Adipocyte (in vitro differentiated cells): ENCODE measurements around the gene NIPA2.

Experiments
- DNase-seq: peaks from one replicate; pipeline ENCODE4 v3.0.0-alpha.2; 2015; ENCODE audit warnings: low read depth
- H3K27me3 ChIP-seq: replicated peaks from 2 replicates; pipeline ENCODE4 v1.7.0; 2013; ENCODE audit warnings: mild to moderate bottlenecking, low read length, moderate library complexity; ENCODE audit not compliant: control insufficient read depth, insufficient read depth
- H3K36me3 ChIP-seq: 2 replicates; pipeline ENCODE4 v1.7.0; 2013; ENCODE audit warnings: low read length, mild to moderate bottlenecking, moderate library complexity; ENCODE audit not compliant: control insufficient read depth, insufficient read depth, severe bottlenecking
- H3K4me1 ChIP-seq: 2 replicates; pipeline ENCODE4 v1.7.0; 2013; ENCODE audit warnings: mild to moderate bottlenecking, low read length, moderate library complexity; ENCODE audit not compliant: control insufficient read depth, insufficient read depth
- H3K4me3 ChIP-seq: 2 replicates; pipeline ENCODE4 v1.7.0; 2013; ENCODE audit warnings: mild to moderate bottlenecking, low read length, moderate library complexity
- H3K9ac ChIP-seq: 2 replicates; pipeline ENCODE4 v1.7.0; 2013; ENCODE audit warnings: mild to moderate bottlenecking, low read length, moderate library complexity
- H3K9me3 ChIP-seq: 2 replicates; pipeline ENCODE4 v1.7.0; 2013; ENCODE audit warnings: mild to moderate bottlenecking, low read length, moderate library complexity; ENCODE audit not compliant: control insufficient read depth

NIPA2 gene

DNA sequence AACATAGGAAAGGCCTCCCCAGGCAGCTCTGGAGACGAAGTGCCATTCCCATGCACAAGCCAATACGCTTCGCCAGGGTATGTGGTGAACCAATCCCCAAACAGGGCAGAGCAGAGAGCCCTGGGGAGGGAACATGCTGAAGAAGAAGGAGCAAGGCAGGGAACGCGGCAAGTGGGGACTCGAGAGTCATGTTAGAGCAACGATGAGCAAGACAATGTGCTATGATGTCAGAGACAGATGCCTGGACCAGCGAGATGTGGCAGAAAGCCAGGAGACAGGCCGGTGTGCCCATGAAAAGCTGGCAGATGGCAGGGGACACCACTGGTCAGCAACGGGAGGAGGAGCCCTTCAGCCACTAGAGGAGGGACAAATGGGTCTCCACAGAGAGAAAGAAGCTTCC lies 39.6 kb downstream of the NIPA2 start:
- Histone ChIP-seq H3K4me3 (no peak overlapping the region), H3K4me1 (no peaks in the 10 kb centered on the region), H3K27me3 (no peaks in the 10 kb centered on the region), H3K9me3 (no peaks in the 10 kb centered on the region), H3K36me3 (peaks cover 69% of the 10 kb centered on the region), H3K9ac (no peak overlapping the region)
- no peak for DNase-seq

DNA sequence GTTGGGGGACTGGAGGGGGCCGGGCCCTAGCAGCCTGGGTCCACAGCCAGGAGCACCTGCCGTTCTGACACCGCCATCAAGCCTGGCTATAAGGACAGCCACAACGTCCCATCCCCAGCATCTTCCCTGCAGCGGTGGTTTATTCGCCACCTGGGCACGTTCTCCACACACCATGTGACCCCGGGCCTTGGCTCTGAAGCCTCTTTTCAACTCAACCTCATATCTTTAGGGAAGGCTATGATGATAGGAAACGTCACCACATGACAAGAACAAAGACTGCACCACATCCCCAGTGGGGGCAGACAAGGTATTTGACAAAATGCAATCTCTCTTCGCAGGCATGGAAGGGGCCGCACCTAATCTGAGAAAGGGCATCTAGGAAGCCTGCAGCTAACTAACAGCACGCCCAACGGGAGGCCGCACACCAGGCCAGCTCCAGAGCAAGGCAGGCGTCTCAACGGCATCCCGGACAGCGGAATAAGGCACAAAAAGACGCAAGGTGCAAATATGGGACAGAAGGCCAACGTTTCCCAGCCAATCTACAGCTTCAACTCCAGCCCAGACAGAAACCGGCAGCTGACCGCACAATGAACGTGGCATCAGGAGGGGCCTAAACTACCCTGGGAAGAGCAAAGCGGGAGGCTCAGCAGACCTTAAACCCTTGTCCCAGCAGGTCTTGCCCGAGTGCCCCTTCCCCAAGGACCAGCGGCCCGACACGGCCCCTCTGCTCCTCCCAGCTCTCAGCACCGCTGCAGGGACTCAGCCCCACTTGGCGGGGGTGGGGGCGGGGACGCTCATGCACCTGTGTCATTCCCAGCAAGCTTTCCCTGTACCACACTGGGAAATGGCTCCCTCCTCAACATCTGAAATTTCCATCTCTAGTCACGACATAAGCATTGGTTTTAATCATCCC lies 41.9 kb downstream of the NIPA2 start:
- H3K9me3 ChIP-seq, result no peaks in the 10 kb centered on the region
- no peak overlapping the region for H3K9ac ChIP-seq
- DNase-seq, result no peak
- H3K4me3 ChIP-seq, result no peak overlapping the region
- H3K4me1 ChIP-seq, result no peaks in the 10 kb centered on the region
- peaks cover 49% of the 10 kb centered on the region for H3K36me3 ChIP-seq
- H3K27me3 ChIP-seq, result no peaks in the 10 kb centered on the region

DNA sequence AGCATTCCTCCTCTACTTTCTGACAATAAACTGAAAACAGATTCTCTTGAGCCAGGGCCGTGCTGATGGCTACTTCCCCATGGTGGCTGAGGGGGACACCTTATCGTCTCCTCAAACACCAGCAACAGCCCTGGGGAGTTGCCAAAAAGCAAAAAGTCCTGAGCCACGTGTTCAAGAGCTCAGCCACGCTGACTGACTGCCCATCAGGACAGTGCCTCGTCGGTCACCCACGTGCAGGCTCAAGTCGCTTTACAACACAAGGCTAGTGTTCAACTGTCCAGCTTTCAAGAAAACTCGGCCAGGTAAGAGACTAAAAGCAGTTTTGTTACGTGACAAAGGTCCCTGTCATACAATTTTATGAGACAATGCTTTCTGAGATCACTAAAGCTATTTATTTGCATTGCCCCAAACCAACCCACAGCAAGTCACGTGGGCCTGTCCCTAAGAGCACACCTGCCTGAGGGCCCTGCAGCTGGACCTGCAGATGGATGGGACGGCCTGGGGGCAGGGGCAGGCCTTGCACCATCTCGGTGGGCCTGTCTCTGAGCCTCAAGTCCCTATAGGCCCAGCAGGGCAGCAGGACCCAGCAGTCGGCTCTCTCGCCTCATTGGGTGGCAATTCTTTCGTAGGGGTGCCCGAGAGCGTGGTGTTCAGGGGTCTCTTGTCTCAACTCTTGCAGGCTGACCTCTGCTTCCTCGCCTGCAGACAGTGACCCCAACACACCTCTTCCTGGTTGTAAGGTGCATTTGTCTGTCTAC lies 42.7 kb downstream of the NIPA2 start:
- Histone ChIP-seq H3K9me3 (no peaks in the 10 kb centered on the region), H3K36me3 (peaks cover 49% of the 10 kb centered on the region), H3K27me3 (no peaks in the 10 kb centered on the region), H3K4me3 (no peak overlapping the region), H3K4me1 (no peaks in the 10 kb centered on the region), H3K9ac (no peak overlapping the region)
- DNase-seq, result no peak

DNA sequence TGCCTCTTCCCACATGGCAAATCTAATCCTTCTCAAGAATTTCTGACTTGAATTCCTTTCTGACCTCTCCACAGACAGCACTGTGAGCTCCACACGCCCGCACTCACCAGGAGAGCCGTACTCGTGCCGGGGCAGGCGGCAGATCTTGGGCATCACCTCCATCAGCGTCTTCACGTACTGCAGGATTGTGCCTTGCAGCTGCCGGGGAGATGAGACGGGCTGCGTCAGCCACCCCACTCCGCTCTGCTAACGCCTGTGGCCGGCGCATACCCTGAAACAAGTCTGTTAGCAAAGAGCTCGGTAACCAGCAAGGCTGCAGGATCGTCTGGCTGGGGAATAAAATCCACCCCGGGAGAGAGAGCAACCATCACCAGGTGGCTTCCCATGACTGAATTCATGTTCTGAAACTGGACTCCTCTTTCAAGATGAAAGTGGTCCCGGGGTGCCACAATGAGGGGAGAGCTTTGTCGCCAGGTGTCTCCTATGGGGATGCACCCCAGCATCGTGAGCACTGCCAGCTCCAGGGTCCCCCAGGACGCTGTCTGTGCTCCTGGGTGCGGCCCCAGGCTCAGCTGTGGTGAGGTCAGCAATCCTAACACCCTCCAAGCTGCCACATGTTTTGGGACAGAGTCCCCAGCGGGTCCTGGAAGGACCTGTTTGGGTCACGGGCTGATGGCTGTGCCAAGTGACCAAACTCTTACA lies 43.4 kb downstream of the NIPA2 start:
- Histone ChIP-seq H3K9ac (no peak overlapping the region), H3K9me3 (no peaks in the 10 kb centered on the region), H3K27me3 (no peaks in the 10 kb centered on the region), H3K4me1 (peaks cover under 1% of the 10 kb centered on the region), H3K36me3 (peaks cover 52% of the 10 kb centered on the region), H3K4me3 (no peak overlapping the region)
- DNase-seq, result no peak

DNA sequence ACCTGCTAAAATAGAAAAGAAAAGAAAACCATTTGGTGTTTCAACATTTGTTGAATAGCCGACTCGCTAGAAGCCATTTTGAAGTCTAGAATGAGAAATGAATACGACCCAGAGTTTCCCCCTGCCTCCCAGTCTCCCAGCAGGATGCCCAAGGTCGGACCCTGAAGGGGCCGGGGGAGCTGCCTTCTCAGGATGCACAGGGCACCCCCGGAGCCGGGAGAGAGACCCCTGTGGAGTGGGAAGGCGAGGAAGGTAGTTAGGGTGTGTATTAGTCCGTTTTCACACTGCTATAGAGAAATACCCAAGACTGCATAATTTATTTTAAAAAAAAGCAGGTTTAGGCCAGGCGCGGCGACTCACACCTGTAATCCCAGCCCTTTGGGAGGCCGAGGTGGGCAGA lies 44.7 kb downstream of the NIPA2 start:
- H3K27me3 ChIP-seq, result no peaks in the 10 kb centered on the region
- H3K4me1 ChIP-seq, result peaks cover 13% of the 10 kb centered on the region
- no peak overlapping the region for H3K9ac ChIP-seq
- peaks cover 42% of the 10 kb centered on the region for H3K36me3 ChIP-seq
- DNase-seq, result no peak
- H3K4me3 ChIP-seq, result no peak overlapping the region
- no peaks in the 10 kb centered on the region for H3K9me3 ChIP-seq

DNA sequence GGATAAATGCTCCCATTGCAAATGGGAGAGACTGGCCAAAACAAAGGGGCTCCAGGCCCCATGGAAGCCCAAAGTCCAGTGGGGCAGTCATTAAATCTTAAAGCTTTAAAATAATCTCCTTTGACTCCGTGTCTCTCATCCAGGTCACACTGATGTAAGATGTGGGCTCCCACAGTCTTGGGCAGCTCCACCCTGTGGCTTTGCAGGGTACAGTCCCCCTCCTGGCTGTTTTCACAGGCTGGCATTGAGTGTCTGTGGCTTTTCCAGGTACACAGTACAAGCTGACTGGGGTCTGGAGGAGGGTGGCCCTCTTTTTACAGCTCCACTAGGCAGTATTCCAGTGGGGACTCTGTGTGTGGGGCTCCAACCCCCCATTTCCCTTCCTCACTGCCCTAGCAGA lies 45.9 kb downstream of the NIPA2 start:
- DNase-seq, result peak; percentile 6
- Histone ChIP-seq H3K9ac (no peak overlapping the region), H3K27me3 (no peaks in the 10 kb centered on the region), H3K36me3 (peaks cover 35% of the 10 kb centered on the region), H3K9me3 (no peaks in the 10 kb centered on the region), H3K4me3 (no peak overlapping the region), H3K4me1 (peaks cover 16% of the 10 kb centered on the region)

DNA sequence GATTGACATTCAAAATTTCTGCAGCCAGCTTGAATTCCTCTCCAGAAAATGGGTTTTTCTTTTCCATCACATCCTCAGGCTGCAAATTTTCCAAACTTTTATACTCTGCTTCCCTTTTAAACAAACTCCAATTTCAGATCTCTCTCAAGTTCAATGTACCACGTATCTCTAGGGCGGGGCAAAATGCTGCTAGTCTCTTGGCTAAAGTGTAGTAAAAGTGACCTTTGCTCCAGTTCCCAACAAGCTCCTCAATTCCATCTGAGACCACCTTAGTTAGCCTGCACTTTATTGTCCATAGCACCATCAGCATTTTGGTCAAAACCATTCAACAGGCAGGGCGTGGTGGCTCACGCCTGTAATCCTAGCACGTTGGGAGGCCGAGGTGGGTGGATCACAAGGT lies 46.7 kb downstream of the NIPA2 start:
- no peak overlapping the region for H3K9ac ChIP-seq
- H3K36me3 ChIP-seq, result peaks cover 31% of the 10 kb centered on the region
- no peaks in the 10 kb centered on the region for H3K9me3 ChIP-seq
- no peak for DNase-seq
- no peaks in the 10 kb centered on the region for H3K27me3 ChIP-seq
- H3K4me3 ChIP-seq, result no peak overlapping the region
- H3K4me1 ChIP-seq, result peaks cover 16% of the 10 kb centered on the region

DNA sequence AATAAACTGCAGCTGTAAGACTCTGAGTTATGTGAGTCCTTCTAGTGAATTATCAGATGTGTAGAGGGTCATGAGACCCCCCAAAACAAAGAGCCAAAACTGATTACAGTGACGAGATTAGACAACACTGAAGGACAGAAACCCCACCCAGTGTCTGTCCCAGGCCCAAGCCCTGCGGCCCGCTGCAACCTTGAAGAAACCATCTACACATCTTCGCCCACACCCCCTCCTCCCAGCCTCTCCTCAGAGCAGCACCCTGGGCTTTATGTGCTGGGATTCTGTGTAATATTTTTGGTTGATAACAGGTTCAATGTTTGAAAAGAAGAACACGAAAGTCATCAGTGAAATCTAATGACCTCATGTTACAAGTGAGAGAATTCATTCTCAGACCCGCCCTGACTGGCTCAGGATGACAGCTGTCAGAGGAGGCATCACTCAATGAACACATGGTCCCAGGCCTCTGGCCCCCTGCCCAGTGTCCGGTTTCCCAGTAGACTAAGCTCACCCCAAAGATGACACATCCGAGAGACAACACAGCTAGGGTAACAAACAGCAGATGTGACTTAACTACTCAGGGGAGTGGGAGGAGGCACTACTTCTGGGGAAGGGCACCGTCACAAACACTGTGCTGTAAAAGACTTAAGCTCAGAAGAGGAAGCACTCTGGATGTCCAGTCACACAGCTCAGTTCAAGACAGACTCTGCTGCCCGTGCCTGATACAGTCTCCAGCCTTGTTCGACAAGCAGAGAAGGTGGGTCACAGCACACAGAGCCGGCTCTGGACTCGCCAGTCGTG lies 48.9 kb downstream of the NIPA2 start:
- no peaks in the 10 kb centered on the region for H3K9me3 ChIP-seq
- H3K36me3 ChIP-seq, result peaks cover 20% of the 10 kb centered on the region
- peak; percentile 42 for DNase-seq

DNA sequence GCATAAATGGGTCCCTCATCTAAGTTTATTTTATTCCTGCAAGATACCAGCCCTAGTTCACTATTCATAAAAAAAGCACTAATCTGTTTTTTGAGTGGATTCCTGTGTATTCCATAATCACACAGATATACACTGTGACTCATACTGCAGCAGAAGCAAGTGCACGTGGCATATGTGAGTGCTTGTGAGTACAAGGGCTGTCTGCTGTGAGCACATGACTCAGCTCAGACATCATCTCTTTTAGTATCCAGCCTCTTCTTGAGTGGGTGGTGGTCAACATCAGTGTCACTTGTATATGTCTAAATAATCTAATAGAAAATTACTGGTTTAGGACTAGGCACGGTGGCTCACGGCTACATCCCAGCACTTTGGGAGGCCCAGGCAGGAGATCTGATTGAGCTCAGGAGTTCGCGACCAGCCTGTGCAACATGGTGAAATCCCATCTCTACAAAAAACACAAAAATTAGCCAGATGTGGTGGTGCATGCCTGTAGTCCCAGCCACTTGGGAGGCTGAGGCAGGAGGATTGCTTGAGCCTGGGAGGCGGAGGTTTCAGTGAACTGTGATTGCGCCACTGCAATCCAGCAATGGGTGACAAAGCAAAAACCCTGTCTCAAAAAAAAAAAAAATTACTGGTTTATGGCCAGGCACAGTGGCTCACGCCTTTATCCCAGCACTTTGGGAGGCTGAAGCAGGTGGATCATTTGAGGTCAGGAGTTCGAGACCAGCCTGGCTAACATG lies 49.8 kb downstream of the NIPA2 start:
- peak; percentile 87 for DNase-seq
- H3K36me3 ChIP-seq, result peaks cover 23% of the 10 kb centered on the region
- peaks cover 16% of the 10 kb centered on the region for H3K4me1 ChIP-seq
- no peaks in the 10 kb centered on the region for H3K9me3 ChIP-seq
- H3K9ac ChIP-seq, result peak overlapping the region; percentile 68
- peak overlapping the region; percentile 35 for H3K4me3 ChIP-seq
- no peaks in the 10 kb centered on the region for H3K27me3 ChIP-seq

More for the DNA sequence above, 48.9 kb downstream of the NIPA2 start:
- peak overlapping the region; percentile 35 for H3K4me3 ChIP-seq
- H3K27me3 ChIP-seq, result no peaks in the 10 kb centered on the region
- peak overlapping the region; percentile 68 for H3K9ac ChIP-seq
- H3K4me1 ChIP-seq, result peaks cover 16% of the 10 kb centered on the region

DNA sequence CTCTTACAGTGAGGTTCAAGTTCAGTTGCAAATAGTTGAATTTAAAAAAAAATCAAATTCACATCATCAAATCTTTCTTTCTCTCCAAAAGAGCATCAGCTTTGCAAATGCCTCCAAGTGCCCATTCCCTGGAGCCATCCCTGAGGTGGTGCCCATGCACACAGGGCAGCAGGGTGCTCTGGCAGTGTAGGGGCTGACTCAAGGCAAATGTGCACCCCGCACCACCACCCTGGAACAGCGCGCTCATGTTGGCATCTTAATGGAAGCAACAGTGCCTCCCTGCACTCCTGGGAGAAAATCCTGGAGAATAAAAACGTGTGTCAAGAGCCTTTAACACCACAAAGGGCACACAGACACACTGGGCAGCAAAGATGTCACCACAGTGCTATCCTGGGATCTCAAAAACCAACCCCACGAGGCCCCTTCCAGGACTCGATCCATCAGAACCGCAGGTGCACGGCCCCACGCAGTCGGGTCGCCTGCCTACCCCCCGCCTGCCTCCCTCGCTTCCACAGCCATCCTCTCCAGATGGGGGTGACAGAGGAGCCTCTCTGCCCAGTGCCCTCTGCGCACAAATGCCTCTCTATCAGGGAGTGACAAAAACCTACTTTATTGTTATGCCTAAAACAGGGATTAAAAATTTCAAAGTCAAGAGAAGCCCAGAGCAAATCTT lies 50.8 kb downstream of the NIPA2 start:
- no peak for DNase-seq
- H3K9ac ChIP-seq, result no peak overlapping the region
- H3K27me3 ChIP-seq, result no peaks in the 10 kb centered on the region
- peaks cover 16% of the 10 kb centered on the region for H3K4me1 ChIP-seq
- peaks cover 31% of the 10 kb centered on the region for H3K36me3 ChIP-seq
- H3K9me3 ChIP-seq, result no peaks in the 10 kb centered on the region
- H3K4me3 ChIP-seq, result no peak overlapping the region
